HCT116 (cell line): Measurements from ENCODE around the gene MMD. TPM values are rescaled to one million over a fixed set of nuclear protein-coding genes. Genes with fewer than 3 reads are reported as not detected.
A peak's percentile ranks its signal among the peaks of the same experiment; 100 is the strongest.

Experiments used
- ATAC-seq: fragments of 200-7000 bp; cut with Tn5 transposase; 2 replicates; pipeline ENCODE4 v1.9.1; 2020; ENCODE audit warnings: mild to moderate bottlenecking, moderate library complexity
- BruUV-seq: library from RNA; stranded (reverse); fragments of 400-500 nt; replicated peaks from 2 replicates; lab custom pipeline; 2021; lab: Mats Ljungman, UMichigan
- CTCF ChIA-PET: fragments of 300-600 bp; sonication (Branson Sonifier 250); formaldehyde crosslinking; loops from one replicate; lab custom pipeline; 2021; ENCODE audit warnings: antibody characterized with exemption; lab: Charles Lee
- POLR2A ChIA-PET: fragments of 300-600, 350-600 bp; sonication (Branson Sonifier 250); formaldehyde crosslinking; loops from one replicate; lab custom pipeline; 2021; ENCODE audit warnings: antibody characterized with exemption; lab: Charles Lee
- RAD21 ChIA-PET, 2 experiments: fragments of 300-600 bp; sonication (Branson Sonifier 250); formaldehyde crosslinking; loops; one replicate each; lab custom pipeline; 2023; ENCODE audit warnings: low total read pairs in 2 of 2; ENCODE audit not compliant: uncharacterized antibody in 2 of 2, unreplicated experiment in 2 of 2, low non-redundant PET in 1 of 2; lab: Charles Lee
- DNase-seq: peaks from one replicate; pipeline ENCODE4 v3.0.0-alpha.2; 2010; ENCODE audit warnings: low read depth, low spot score
- H2AFZ ChIP-seq: fragments of 200-600 bp; shearing (Covaris generic), sonication (generic); 2 replicates; pipeline ENCODE4 v1.6.1; 2017; ENCODE audit warnings: low read depth, mixed run types, mixed read lengths, antibody characterized with exemption, low read length; ENCODE audit not compliant: poor library complexity, severe bottlenecking
- H3K27ac ChIP-seq: 2 replicates; pipeline ENCODE4 v1.5.1; 2012; ENCODE audit warnings: low read depth, low read length
- H3K27me3 ChIP-seq: fragments of 200-600 bp; sonication (generic); 2 replicates; pipeline ENCODE4 v1.6.1; 2016; ENCODE audit warnings: mixed run types, low read length, mixed read lengths; ENCODE audit not compliant: insufficient read depth
- H3K36me3 ChIP-seq, 2 experiments: fragments of 200-500 bp in 1 of 2; fragments of 200-600 bp in 1 of 2; sonication (Bioruptor generic) in 1 of 2; sonication (generic) in 1 of 2; 2 replicates each; pipeline versions ENCODE4 v1.5.1 to v1.6.1; 2014 to 2016; ENCODE audit warnings: low read length in 2 of 2, inconsistent platforms in 1 of 2, mixed read lengths in 1 of 2, mixed run types in 1 of 2; ENCODE audit not compliant: insufficient read depth in 2 of 2, control insufficient read depth in 1 of 2
- H3K4me1 ChIP-seq, 2 experiments: fragments of 200-600 bp in 1 of 2; sonication (generic) in 1 of 2; 2 replicates each; pipeline versions ENCODE4 v1.5.1 to v1.6.1; 2012 to 2017; ENCODE audit warnings: low read length in 2 of 2, inconsistent platforms in 1 of 2, mild to moderate bottlenecking in 1 of 2, mixed read lengths in 1 of 2, mixed run types in 1 of 2, moderate library complexity in 1 of 2; ENCODE audit not compliant: insufficient read depth in 2 of 2, control insufficient read depth in 1 of 2
- H3K4me2 ChIP-seq: fragments of 200-600 bp; sonication (generic); 2 replicates; pipeline ENCODE4 v1.6.1; 2017; ENCODE audit warnings: mixed run types, low read length, mixed read lengths
- H3K4me3 ChIP-seq, 2 experiments: fragments of 200-600 bp in 1 of 2; sonication (generic) in 1 of 2; replicated peaks in 1 of 2; 2 replicates each; pipeline ENCODE4 v1.5.1; 2011 to 2016; ENCODE audit warnings: low read length in 2 of 2, control low read depth in 1 of 2, low read depth in 1 of 2, mild to moderate bottlenecking in 1 of 2, mixed read lengths in 1 of 2, mixed run types in 1 of 2
- H3K79me2 ChIP-seq: fragments of 200-600 bp; sonication (generic); 2 replicates; pipeline ENCODE4 v1.6.1; 2017; ENCODE audit warnings: mild to moderate bottlenecking, mixed run types, low read length, moderate library complexity, mixed read lengths; ENCODE audit not compliant: insufficient read depth
- H3K9ac ChIP-seq: fragments of 200-600 bp; sonication (generic); 2 replicates; pipeline ENCODE4 v1.6.1; 2016; ENCODE audit warnings: low read length, mixed read lengths
- H3K9me2 ChIP-seq: fragments of 200-600 bp; sonication (generic), shearing (Covaris generic); 2 replicates; pipeline ENCODE4 v1.6.1; 2017; ENCODE audit warnings: mixed run types, mild to moderate bottlenecking, moderate library complexity; ENCODE audit not compliant: insufficient read depth
- H3K9me3 ChIP-seq, 2 experiments: fragments of 200-500 bp in 1 of 2; fragments of 200-600 bp in 1 of 2; sonication (Bioruptor generic) in 1 of 2; sonication (generic) in 1 of 2; 2 replicates each; pipeline ENCODE4 v1.6.1; 2014 to 2017; ENCODE audit warnings: low read length in 2 of 2, mixed read lengths in 2 of 2, inconsistent platforms in 1 of 2, low read depth in 1 of 2, mild to moderate bottlenecking in 1 of 2, mixed run types in 1 of 2, moderate library complexity in 1 of 2; ENCODE audit not compliant: control insufficient read depth in 1 of 2, insufficient read depth in 1 of 2
- H4K20me1 ChIP-seq: fragments of 200-600 bp; sonication (generic), shearing (Covaris generic); 2 replicates; pipeline ENCODE4 v1.6.1; 2017; ENCODE audit warnings: mixed run types, mild to moderate bottlenecking, moderate library complexity; ENCODE audit not compliant: insufficient read depth
- CBX3 ChIP-seq: IDR thresholded peaks from 2 replicates; pipeline ENCODE4 v1.6.1; 2012; ENCODE audit warnings: low read depth
- CEBPB ChIP-seq: IDR thresholded peaks from 2 replicates; pipeline ENCODE4 v1.6.1; 2012; ENCODE audit warnings: low read depth
- ELF1 ChIP-seq: IDR thresholded peaks from 2 replicates; pipeline ENCODE4 v1.6.1; 2012; ENCODE audit warnings: low read depth, borderline replicate concordance
- EZH2 ChIP-seq: fragments of 200-600 bp; sonication (generic); IDR thresholded peaks from 2 replicates; pipeline ENCODE4 v1.6.1; 2017; ENCODE audit warnings: antibody characterized with exemption, mixed run types
- FOSL1 ChIP-seq: IDR thresholded peaks from 2 replicates; pipeline ENCODE4 v1.6.1; 2012; ENCODE audit warnings: low read depth
- JUND ChIP-seq: IDR thresholded peaks from 2 replicates; pipeline ENCODE4 v1.6.1; 2012
- RAD21 ChIP-seq: IDR thresholded peaks from 2 replicates; pipeline ENCODE4 v1.6.1; 2012; ENCODE audit warnings: low read depth, mild to moderate bottlenecking
- TCF7L2 ChIP-seq: IDR thresholded peaks from 2 replicates; pipeline ENCODE4 v1.7.0; 2011; ENCODE audit warnings: borderline replicate concordance, inconsistent platforms; ENCODE audit not compliant: insufficient read depth, insufficient read length; ENCODE audit errors: extremely low read depth
- YY1 ChIP-seq: IDR thresholded peaks from 2 replicates; pipeline ENCODE4 v1.6.1; 2011; ENCODE audit warnings: low read length, low read depth, moderate library complexity, mild to moderate bottlenecking; ENCODE audit not compliant: insufficient replicate concordance; ENCODE audit errors: extremely low read depth
- ZFX ChIP-seq: fragments of 450-650 bp; IDR thresholded peaks from 2 replicates; pipeline ENCODE4 v1.6.1; 2017
- intact Hi-C: fragments of 100-400 bp; cut with micrococcal nuclease; formaldehyde crosslinking; loops from 2 replicates; pipeline ENCODE4 v1.10.0; 2022
- total RNA-seq: library from RNA; stranded (reverse); gene quantifications from one replicate; pipeline ENCODE4 v1.2.1, GENCODE V29; 2021; ENCODE audit not compliant: unreplicated experiment
- TF ChIP-seq, protein P1 (sequence below): IDR thresholded peaks from 2 replicates; pipeline ENCODE4 v1.6.1; 2012
- TF ChIP-seq, protein P2 (sequence below), 3 experiments: fragments of 200-600 bp in 1 of 3; sonication (generic) in 1 of 3; IDR thresholded peaks in 2 of 3; conservative IDR thresholded peaks in 1 of 3; 2 replicates each; pipeline ENCODE4 v1.5.1; 2012 to 2017; ENCODE audit warnings: low read depth in 2 of 3, low read length in 2 of 3, antibody characterized with exemption in 1 of 3, borderline replicate concordance in 1 of 3, control low read depth in 1 of 3, mild to moderate bottlenecking in 1 of 3, mixed read lengths in 1 of 3, mixed run types in 1 of 3, moderate library complexity in 1 of 3; ENCODE audit not compliant: insufficient read depth in 1 of 3
- TF ChIP-seq, protein P3 (sequence below): IDR thresholded peaks from 2 replicates; pipeline ENCODE4 v1.6.1; 2012

MMD gene
- total RNA-seq, 1 experiment from 2014 or later, result 21.3 TPM

DNA sequence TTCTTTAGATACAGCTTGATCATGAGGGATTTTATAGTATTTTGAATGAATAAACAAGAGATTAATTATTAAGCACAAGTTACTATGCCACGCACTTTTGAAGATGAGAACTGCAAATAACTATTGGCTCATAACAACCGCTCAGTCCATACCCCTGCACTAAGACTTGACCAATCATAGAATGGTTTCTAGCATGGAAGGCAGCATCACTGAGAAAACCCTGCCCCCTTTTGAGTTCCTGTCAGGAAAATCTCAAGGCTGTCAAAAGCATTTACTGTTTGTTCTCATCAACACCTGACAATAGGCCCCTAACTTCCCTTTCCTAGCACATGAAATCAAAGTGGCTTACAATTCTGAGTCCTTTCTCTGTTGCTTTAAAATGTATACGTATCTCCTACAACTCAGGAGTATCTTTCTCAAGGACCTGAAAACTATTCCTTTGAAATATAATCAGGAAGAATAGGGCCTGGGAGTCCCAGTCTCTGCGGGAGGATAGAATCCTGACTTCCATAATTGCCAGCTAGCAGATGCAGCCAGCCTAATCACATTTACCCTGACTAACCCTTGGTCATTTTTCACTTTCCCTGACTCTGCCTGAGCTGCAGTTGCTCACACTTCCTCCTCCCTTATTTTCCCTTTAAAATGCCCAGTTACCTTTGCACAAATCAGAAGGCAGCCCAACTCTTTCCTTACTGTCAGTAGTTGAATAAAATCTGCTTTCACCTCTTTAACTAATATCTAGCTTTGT lies 9.1 kb upstream of the MMD start:
- intact Hi-C loops, result no loop called here
- Histone ChIP-seq H3K27me3 (peaks cover 17% of the 10 kb centered on the region), H3K4me3 (no peak overlapping the region), H4K20me1 (no peaks in the 10 kb centered on the region), H3K79me2 (no peaks in the 10 kb centered on the region), H3K36me3 (no peaks in the 10 kb centered on the region), H3K9ac (no peak overlapping the region), H2AFZ (peak overlapping the region; percentile 19), H3K4me1 (peaks cover 21 to 39% of the 10 kb centered on the region in 2 experiments), H3K27ac (no peak overlapping the region), H3K9me3 (no peaks in the 10 kb centered on the region), H3K9me2 (no peaks in the 10 kb centered on the region), H3K4me2 (0 out of 2 replicates have a peak overlapping the region, but pooled peaks have one; percentile 5)
- no TSS peak for BruUV-seq
- DNase-seq (no peak), ATAC-seq (no peak)
- ChIA-PET POLR2A (no interaction called here), RAD21 (no interaction called here), CTCF (no interaction called here)
- TF ChIP-seq, protein P1, sequence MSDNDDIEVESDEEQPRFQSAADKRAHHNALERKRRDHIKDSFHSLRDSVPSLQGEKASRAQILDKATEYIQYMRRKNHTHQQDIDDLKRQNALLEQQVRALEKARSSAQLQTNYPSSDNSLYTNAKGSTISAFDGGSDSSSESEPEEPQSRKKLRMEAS, result no peak
- no peak for TF ChIP-seq FOSL1
- TF ChIP-seq JUND, result no peak
- TF ChIP-seq ZFX, result no peak
- TF ChIP-seq, protein P2, sequence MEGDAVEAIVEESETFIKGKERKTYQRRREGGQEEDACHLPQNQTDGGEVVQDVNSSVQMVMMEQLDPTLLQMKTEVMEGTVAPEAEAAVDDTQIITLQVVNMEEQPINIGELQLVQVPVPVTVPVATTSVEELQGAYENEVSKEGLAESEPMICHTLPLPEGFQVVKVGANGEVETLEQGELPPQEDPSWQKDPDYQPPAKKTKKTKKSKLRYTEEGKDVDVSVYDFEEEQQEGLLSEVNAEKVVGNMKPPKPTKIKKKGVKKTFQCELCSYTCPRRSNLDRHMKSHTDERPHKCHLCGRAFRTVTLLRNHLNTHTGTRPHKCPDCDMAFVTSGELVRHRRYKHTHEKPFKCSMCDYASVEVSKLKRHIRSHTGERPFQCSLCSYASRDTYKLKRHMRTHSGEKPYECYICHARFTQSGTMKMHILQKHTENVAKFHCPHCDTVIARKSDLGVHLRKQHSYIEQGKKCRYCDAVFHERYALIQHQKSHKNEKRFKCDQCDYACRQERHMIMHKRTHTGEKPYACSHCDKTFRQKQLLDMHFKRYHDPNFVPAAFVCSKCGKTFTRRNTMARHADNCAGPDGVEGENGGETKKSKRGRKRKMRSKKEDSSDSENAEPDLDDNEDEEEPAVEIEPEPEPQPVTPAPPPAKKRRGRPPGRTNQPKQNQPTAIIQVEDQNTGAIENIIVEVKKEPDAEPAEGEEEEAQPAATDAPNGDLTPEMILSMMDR (IDR thresholded peaks at IDR 0.05 in 2 of 3, conservative IDR thresholded peaks at IDR 0.05 in 1 of 3; ENCODE audit: borderline replicate concordance in 1 of 3, insufficient read depth in 1 of 3, low read depth in 2 of 3, low read length in 2 of 3), result no peak
- TF ChIP-seq EZH2, result no peak
- no peak for TF ChIP-seq CEBPB
- TF ChIP-seq ELF1, result no peak
- TF ChIP-seq YY1, result no peak
- no peak for TF ChIP-seq CBX3
- TF ChIP-seq TCF7L2, result no peak
- TF ChIP-seq, protein P3, sequence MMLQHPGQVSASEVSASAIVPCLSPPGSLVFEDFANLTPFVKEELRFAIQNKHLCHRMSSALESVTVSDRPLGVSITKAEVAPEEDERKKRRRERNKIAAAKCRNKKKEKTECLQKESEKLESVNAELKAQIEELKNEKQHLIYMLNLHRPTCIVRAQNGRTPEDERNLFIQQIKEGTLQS, result no peak
- no peak for TF ChIP-seq RAD21
